Cerebellar nuclear complex (tissue), 1 donor: ENCODE measurements around the gene SOS2.
"Not testable (repeated sequence)": the region's sequence is repeated elsewhere in the genome, so short reads cannot be mapped to it uniquely, and the experiment has no call there.

Experiments used
- DNase-seq, 2 experiments: peaks; one replicate each; lab custom pipeline; 2025; lab: John Stamatoyannopoulos, UW

SOS2 gene

GRCh38 chr14:50225974-50226297 is 5.4 kb downstream of the SOS2 start:
- no peak for DNase-seq

GRCh38 chr14:50225067-50225973 is 6.1 kb downstream of the SOS2 start:
- DNase-seq = no peak

DNA sequence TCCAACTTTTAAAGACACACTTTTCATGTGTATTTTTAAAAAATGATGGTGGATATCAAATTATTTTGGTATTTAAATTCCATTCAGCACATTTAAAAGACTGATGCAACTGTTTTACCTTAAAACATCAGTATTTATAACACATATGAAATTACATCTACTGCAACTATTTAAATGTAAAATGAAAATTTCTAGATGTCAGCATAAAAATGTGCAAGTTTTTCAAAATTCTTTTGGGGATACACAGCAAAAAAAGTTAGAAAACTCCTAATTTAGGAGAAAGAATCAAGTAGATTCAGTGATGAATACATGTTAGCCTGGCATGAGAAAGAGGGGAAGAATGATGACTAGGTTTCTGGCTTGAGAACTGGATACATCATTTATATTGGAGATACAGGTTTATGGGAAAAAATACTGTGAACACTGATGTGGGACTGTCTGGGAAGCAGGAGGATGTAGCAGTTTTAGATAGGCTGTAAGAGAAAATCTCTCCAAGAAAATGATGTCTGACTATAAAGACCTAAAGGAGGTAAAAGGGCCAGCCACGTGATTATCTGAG is 9.2 kb downstream of the SOS2 start:
- no peak for DNase-seq

DNA sequence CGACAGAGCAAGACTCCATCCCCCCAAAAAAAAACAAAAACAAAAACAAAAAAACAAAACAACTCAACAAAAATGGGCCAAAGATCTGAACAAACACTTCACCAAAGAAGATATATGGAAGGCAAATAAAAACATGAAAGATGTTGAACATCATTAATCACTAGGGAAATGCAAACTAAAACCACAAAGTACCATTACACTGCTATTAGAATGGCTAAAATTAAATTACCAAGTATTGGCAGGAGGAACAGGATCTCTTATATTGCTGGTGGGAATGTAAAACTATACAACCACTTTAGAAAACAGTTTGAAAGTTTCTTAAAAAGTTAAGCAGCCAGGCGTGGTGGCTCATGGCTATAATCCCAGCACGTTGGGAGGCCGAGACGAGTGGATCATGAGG is 12.9 kb downstream of the SOS2 start:
- DNase-seq = no peak

DNA sequence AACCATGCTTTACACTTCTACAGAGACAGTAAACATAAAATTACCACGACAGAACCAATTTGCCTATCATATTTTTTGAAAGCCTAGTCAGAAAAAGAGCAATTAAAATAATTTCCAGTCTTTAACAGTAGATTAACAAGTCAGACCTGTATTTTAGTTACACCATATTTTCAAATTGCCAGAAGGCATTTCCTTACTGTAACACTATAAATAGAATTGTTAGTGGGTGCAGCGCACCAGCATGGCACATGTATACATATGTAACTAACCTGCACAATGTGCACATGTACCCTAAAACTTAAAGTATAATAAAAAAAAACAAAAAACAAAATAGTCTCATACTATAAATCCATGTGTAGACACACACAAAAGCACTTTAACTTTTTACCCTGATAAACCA is 16.0 kb downstream of the SOS2 start:
- DNase-seq = no peak

DNA sequence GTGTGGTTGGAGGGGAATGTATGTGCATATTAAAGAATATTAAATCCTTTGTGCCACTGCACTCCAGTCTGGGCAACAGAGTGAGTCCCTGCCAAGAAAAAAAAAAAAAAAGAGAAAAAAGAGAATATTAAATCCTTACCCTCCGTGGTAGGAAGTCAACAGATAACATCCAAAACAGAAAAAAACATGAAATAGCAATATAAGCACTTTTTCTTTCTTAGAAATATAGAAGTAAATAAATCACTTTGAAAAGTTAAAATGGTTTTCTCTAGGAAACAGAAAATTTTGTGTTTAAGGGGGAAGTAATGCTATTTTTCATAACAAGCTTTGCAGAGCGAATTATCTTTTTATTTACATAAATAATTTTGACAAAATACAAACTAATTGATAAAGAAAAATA is 17.6 kb downstream of the SOS2 start:
- no peak for DNase-seq

DNA sequence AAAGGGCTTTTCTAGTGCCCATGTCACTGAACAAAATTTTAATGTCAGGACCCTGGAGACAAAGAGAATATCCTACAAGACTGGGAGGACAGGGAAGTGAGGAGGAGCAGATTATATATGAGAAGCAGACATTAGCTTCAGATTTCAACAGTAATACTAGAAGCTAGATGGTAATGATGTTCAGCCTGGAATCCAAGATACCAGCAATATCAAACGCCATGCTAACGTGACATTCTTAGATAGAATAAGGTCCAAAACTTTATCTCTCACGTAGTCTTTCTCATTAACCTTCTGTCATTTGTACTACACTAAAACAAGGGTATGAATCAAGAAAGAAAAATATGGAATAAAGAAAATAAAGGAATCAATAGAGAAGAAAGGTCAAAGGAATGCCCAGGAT is 18.7 kb downstream of the SOS2 start:
- no peak for DNase-seq

- no peak for DNase-seq
Observed at GRCh38 chr14:50210074-50210473, 21.3 kb downstream of the SOS2 start.

DNA sequence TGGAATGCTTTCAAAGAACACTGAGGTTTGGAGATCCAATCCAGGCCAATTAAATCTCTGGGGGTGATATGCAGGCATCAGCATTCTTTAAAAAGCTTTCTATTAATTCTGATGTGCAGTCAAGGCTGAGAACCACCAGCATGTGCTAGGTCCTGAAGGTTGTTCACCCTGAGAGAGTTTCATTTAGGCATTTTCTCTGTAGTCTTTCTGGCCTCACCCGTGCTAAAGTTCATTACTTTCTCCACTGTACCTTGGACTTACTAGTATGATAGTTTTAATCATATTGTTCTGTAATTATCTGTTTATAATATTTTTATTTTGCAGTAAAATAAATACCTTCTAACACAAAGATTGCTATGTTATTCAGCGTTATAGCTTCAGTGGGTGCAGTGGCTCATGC is 32.9 kb downstream of the SOS2 start:
- DNase-seq = no peak

- no peak for DNase-seq
Observed at GRCh38 chr14:50191499-50191898, 39.9 kb downstream of the SOS2 start.

GRCh38 chr14:50186107-50186506 is 45.3 kb downstream of the SOS2 start:
- no peak for DNase-seq

GRCh38 chr14:50173891-50174290 is 57.5 kb downstream of the SOS2 start:
- no peak for DNase-seq

- DNase-seq = no peak
Observed at GRCh38 chr14:50171895-50172294, 59.5 kb downstream of the SOS2 start.

GRCh38 chr14:50167381-50167780 is 64.0 kb downstream of the SOS2 start:
- DNase-seq = not testable (repeated sequence)

DNA sequence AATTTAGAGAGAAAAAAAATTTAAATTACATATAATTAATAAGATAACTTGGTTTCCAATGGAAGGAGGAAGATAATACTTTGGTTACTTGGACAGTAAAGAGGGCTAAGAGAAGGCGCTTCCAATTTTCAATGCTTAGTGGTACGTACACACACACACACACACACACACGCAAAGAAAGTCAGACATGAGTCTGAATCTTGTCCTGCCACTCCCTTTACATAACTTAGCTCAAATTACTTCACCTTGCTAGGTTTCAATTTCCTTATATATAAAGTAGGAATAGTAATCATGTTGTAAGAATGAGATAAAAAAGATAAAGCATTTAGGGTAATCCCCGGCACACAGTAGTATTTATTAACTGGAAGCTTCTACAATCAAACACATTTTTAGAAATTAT is 75.3 kb downstream of the SOS2 start:
- no peak for DNase-seq

GRCh38 chr14:50148799-50149198 is 82.6 kb downstream of the SOS2 start:
- DNase-seq = no peak

DNA sequence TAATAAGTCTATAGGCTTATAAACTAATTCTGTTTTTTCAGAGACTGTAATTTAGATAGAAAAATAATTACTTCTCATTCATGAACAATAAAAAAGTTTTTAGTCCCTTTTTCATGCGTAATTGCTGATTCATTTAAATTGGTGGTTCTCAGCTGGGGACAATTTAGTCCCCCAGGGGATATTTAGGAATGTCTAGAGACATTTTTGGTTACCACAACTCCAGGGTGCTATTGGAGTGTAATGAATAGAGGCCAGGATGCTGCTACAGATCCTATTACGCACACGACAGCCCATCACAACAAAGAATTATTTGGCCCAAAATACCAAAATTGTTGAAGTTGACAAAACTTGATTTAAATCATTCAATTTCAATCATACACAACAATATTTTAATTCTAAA is 92.2 kb downstream of the SOS2 start:
- DNase-seq = no peak

DNA sequence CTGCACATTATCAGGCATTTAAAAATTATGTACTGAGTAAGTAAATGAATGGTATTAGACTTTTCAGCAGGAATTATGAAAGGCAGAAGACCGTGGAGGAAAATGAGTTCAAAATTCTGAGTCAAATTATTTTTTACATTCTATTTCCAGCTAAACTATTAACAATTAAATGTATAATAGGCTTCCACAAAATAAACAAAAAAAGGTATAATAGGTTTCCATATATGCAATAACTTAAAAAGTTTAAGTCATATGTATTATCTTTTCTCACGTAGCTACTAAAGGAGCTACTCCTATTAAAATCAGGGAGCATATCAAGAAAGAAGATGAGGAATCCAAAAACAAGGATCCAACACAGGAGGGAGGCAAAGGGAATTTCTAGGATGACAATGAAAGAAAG is 103.6 kb downstream of the SOS2 start:
- DNase-seq = no peak

DNA sequence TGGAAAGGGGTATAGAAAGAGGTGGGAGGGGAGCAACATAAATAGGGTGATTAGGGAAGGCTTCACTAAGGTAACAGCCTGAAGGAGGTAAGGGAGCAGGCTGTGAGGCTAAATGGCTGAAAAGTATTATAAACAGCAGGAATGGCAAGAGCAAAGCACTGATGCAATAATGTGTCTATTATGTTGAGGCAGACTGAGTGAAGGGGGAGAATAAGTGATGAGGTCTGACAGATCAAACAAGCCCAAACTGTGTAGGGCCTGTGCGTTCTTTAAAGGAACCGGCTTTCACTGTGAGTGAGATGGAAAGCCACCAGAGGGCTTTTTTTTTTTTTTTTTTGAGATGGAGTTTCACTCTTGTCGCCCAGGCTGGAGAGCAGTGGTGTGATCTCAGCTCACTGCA is 108.3 kb downstream of the SOS2 start:
- DNase-seq = no peak

- DNase-seq = no peak
Observed at GRCh38 chr14:50122291-50122690, 109.1 kb downstream of the SOS2 start.

DNA sequence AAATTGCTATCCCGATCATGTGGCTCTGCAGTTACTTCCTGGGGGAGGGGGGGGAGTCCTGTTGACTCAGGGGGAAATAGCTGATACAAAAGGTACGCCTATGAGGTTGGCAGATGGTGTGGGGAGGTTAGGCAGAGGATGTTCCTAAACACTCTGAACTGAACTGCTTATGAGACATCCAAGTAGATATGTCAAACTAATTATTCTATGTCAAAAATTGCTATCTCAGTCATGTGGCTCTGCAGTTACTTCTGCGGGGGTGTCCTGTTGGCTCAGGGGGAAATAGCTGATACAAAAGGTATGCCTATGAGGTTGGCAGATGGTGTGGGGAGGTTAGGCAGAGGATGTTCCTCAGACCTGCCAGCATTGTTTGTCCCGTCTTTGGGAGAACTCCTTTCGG is 109.9 kb downstream of the SOS2 start:
- DNase-seq = no peak

GRCh38 chr14:50117456-50117855 is 113.9 kb downstream of the SOS2 start:
- no peak for DNase-seq

GRCh38 chr14:50116966-50117365 is 114.4 kb downstream of the SOS2 start:
- no peak for DNase-seq
